ENCODE results near the gene IGFN1. TPM values are rescaled to one million over a fixed set of nuclear protein-coding genes. Genes with fewer than 3 reads are reported as not detected.

IGFN1 gene
- total and polyA plus RNA-seq, 2 of the 4 experiments (the other 2 are of a cell fraction): 0.05 TPM; not detected in 1

DNA sequence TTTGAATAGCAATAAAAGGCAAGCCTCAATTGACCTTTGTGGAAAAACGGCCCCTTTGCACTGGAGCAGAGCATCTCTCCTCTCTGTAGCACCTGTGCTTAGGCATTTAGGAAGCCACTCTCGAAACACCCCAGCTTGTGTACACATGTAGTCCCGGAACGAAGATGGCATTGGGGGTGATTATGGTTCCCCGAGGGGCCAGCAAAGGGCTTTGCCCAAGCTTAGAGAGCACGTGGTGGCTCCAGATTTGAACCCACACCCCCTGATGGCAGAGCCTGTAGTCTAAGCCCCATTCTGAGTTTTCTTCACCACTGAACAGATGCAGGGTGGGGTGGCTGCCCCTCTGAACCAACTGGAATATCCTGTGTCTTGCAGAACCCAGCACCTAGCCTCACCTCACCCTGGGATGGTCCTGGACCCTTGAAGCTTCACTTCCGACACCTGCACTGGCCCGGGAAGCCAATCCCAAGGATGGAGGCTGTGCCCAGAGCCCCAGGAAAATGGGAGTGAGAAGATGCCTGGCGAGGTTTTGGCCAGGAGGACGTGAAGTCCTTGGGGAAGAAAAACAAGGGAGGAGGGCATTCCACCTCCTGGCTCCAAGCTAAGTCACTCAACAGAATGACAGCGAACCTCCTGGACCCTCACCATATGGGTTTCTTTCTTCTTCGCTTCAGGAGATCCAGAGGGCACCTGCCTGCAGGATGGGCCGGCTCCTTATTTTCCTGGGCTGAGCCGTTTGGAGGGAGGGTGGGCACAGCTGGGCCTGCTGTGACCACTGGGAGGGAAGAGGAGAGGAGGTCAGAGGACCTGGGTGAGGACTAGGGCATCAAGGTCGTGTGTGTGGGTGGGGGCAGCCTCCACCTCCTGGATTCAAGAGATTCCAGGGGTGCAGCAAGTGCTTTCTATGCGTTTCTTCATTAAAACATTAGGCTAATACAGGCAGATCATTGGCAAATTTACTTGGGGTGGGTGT is 37.7 kb downstream of the IGFN1 start:
- Histone ChIP-seq H3K27me3 (ENCODE audit: control insufficient read depth, insufficient read depth, low read length) (peaks cover 26% of the 10 kb centered on the region), H3K27ac (ENCODE audit: insufficient read depth, low read length) (no peak overlapping the region), H2AK9ac (replicated peaks; ENCODE audit: low read depth, low read length, poor library complexity) (no peak overlapping the region), H3K4ac (ENCODE audit: low read depth, low read length) (no peak overlapping the region), H4K8ac (ENCODE audit: low read depth in 2 of 2, low read length in 2 of 2) (no peak overlapping the region), H2BK15ac (ENCODE audit: low read depth, low read length) (no peak overlapping the region), H4K20me1 (ENCODE audit: insufficient read depth, low read length) (no peaks in the 10 kb centered on the region), H2BK120ac (ENCODE audit: low read depth, low read length) (no peak overlapping the region), H3K9ac (ENCODE audit: low read depth, low read length) (no peak overlapping the region), H3K9me1 (ENCODE audit: insufficient read depth, low read length) (no peaks in the 10 kb centered on the region; the same call in 1 of the 2 replicates), H3K36me3 (ENCODE audit: control insufficient read depth, insufficient read depth, low read length) (no peaks in the 10 kb centered on the region), H3K4me3 (ENCODE audit: insufficient read depth, low read depth, low read length) (no peak overlapping the region), H2BK5ac (ENCODE audit: low read depth, low read length, poor library complexity, severe bottlenecking) (no peak overlapping the region), H3K9me3 (ENCODE audit: control insufficient read depth, insufficient read depth, low read length) (no peaks in the 10 kb centered on the region), H3K18ac (ENCODE audit: low read depth, low read length) (no peak overlapping the region), H2BK20ac (ENCODE audit: low read depth, low read length) (no peak overlapping the region), H3K23ac (ENCODE audit: low read depth, low read length) (no peak overlapping the region), H3K4me2 (ENCODE audit: low read depth, low read length) (no peak overlapping the region), H3K79me1 (ENCODE audit: low read depth in 1 of 2, low read length in 2 of 2) (no peaks in the 10 kb centered on the region), H3K56ac (ENCODE audit: extremely low read depth, insufficient read depth, low read length) (no peak overlapping the region), H3K14ac (replicated peaks; ENCODE audit: low read depth, low read length) (no peak overlapping the region), H2AFZ (replicated peaks; ENCODE audit: low read length, poor library complexity) (no peak overlapping the region), H3K4me1 (ENCODE audit: control insufficient read depth, insufficient read depth, low read length) (no peaks in the 10 kb centered on the region), H2AK5ac (ENCODE audit: low read depth, low read length) (no peak overlapping the region), H4K91ac (ENCODE audit: insufficient read depth, low read depth, low read length) (no peak overlapping the region), H4K5ac (ENCODE audit: low read depth, low read length) (no peak overlapping the region)
- CTCF ChIA-PET: no interaction called here
- dilution Hi-C loops (cut with HindIII; ENCODE audit: low sequenced_read_pairs, unreplicated experiment): no loop called here
- BruUV-seq (replicated peaks): no TSS peak
- intact Hi-C loops (cut with micrococcal nuclease): no loop called here
- no peak for DNase-seq
- in situ Hi-C loops (cut with MboI; ENCODE audit: low sequenced_read_pairs): loop anchor here (10.0 kb wide), 1 partner anchor 143 kb away; no protein-coding TSS in a partner anchor
- POLR2A ChIA-PET (ENCODE audit: unreplicated experiment): interaction anchor here (0.7 kb wide), 1 partner anchor 99 kb away, joined by 3 read pairs; no protein-coding TSS in a partner anchor
- WGBS, 2 experiments (ENCODE audit: extremely low coverage in 2 of 2, insufficient read length in 1 of 2): 61% methylated on average over 5 of the region's 16 CpGs; no CpG with 5 or more reads in 1 of the 2 experiments
- no peak for ATAC-seq (ENCODE audit: low read depth)
- TF ChIP-seq MAZ (IDR thresholded peaks at IDR 0.05; ENCODE audit: borderline replicate concordance, low read depth, low read length) (no peak), MAFK (IDR thresholded peaks at IDR 0.05; ENCODE audit: low read depth, low read length) (no peak), CEBPB (IDR thresholded peaks at IDR 0.05; ENCODE audit: low read depth, low read length) (no peak), CHD1 (IDR thresholded peaks at IDR 0.05; ENCODE audit: low read depth, low read length) (no peak), BHLHE40 (IDR thresholded peaks at IDR 0.05; ENCODE audit: low read depth, low read length) (no peak), SMC3 (IDR thresholded peaks at IDR 0.05; ENCODE audit: low read depth, low read length) (no peak), RCOR1 (IDR thresholded peaks at IDR 0.05; ENCODE audit: insufficient replicate concordance, low read length) (no peak), RFX5 (IDR thresholded peaks at IDR 0.05; ENCODE audit: low read depth, low read length) (no peak), NFE2L2 (IDR thresholded peaks at IDR 0.05; ENCODE audit: low read depth, low read length) (no peak), FOS (IDR thresholded peaks at IDR 0.05; ENCODE audit: low read depth, low read length) (no peak), POLR2A (IDR thresholded peaks at IDR 0.05; ENCODE audit: low read depth, low read length) (no peak)
- TF ChIP-seq, protein P1, sequence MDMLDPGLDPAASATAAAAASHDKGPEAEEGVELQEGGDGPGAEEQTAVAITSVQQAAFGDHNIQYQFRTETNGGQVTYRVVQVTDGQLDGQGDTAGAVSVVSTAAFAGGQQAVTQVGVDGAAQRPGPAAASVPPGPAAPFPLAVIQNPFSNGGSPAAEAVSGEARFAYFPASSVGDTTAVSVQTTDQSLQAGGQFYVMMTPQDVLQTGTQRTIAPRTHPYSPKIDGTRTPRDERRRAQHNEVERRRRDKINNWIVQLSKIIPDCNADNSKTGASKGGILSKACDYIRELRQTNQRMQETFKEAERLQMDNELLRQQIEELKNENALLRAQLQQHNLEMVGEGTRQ (IDR thresholded peaks at IDR 0.05; ENCODE audit: low read depth, low read length): no peak
- TF ChIP-seq, protein P2, sequence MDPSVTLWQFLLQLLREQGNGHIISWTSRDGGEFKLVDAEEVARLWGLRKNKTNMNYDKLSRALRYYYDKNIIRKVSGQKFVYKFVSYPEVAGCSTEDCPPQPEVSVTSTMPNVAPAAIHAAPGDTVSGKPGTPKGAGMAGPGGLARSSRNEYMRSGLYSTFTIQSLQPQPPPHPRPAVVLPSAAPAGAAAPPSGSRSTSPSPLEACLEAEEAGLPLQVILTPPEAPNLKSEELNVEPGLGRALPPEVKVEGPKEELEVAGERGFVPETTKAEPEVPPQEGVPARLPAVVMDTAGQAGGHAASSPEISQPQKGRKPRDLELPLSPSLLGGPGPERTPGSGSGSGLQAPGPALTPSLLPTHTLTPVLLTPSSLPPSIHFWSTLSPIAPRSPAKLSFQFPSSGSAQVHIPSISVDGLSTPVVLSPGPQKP (IDR thresholded peaks at IDR 0.05; ENCODE audit: borderline replicate concordance, low read depth, low read length): no peak
- TF ChIP-seq, protein P3, sequence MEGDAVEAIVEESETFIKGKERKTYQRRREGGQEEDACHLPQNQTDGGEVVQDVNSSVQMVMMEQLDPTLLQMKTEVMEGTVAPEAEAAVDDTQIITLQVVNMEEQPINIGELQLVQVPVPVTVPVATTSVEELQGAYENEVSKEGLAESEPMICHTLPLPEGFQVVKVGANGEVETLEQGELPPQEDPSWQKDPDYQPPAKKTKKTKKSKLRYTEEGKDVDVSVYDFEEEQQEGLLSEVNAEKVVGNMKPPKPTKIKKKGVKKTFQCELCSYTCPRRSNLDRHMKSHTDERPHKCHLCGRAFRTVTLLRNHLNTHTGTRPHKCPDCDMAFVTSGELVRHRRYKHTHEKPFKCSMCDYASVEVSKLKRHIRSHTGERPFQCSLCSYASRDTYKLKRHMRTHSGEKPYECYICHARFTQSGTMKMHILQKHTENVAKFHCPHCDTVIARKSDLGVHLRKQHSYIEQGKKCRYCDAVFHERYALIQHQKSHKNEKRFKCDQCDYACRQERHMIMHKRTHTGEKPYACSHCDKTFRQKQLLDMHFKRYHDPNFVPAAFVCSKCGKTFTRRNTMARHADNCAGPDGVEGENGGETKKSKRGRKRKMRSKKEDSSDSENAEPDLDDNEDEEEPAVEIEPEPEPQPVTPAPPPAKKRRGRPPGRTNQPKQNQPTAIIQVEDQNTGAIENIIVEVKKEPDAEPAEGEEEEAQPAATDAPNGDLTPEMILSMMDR (conservative IDR thresholded peaks at IDR 0.05; ENCODE audit: low read depth, low read length): no peak
